Measurements from ENCODE around the gene ASB9. TPM values are rescaled to one million over a fixed set of nuclear protein-coding genes. Genes with fewer than 3 reads are reported as not detected.

ASB9 gene
- total RNA-seq, 4 donors from 2014 or later = 0.78 to 1.7 TPM; not detected in 2

- H3K4me3 ChIP-seq = no peak overlapping the region
- H3K9me3 ChIP-seq = no peaks in the 10 kb centered on the region
- in situ Hi-C loops (cut with MboI; ENCODE audit: low sequenced_read_pairs in 4 of 4) (no loop called here), intact Hi-C loops (cut with DNase I; ENCODE audit: low total_unique reads) (no loop called here)
- ATAC-seq (no peak), DNase-seq (no peak)
- TF ChIP-seq CTCF (IDR thresholded peaks at IDR 0.05 in 4 of 5, conservative IDR thresholded peaks at IDR 0.05 in 1 of 5) (no peak), POLR2A (IDR thresholded peaks at IDR 0.05) (no peak)
- H3K36me3 ChIP-seq = no peaks in the 10 kb centered on the region
- no peaks in the 10 kb centered on the region for H3K27me3 ChIP-seq
- no peaks in the 10 kb centered on the region for H3K4me1 ChIP-seq
- no peak overlapping the region for H3K27ac ChIP-seq
Measured at GRCh38 chrX:15206306-15206705, 63.6 kb downstream of the ASB9 start.

- intact Hi-C loops (cut with DNase I; ENCODE audit: low total_unique reads) = no loop called here
- H3K4me3 ChIP-seq = no peak overlapping the region
- no peak for TF ChIP-seq CTCF (IDR thresholded peaks at IDR 0.05 in 4 of 5, conservative IDR thresholded peaks at IDR 0.05 in 1 of 5)
- no peak for TF ChIP-seq POLR2A (IDR thresholded peaks at IDR 0.05)
- no peak overlapping the region for H3K27ac ChIP-seq
- DNase-seq (no peak), ATAC-seq (no peak)
- H3K27me3 ChIP-seq = no peaks in the 10 kb centered on the region
- in situ Hi-C loops (cut with MboI; ENCODE audit: low sequenced_read_pairs in 4 of 4) = no loop called here
- no peaks in the 10 kb centered on the region for H3K9me3 ChIP-seq
- no peaks in the 10 kb centered on the region for H3K4me1 ChIP-seq
- H3K36me3 ChIP-seq = no peaks in the 10 kb centered on the region
Measured at GRCh38 chrX:15204130-15204751, 65.6 kb downstream of the ASB9 start.

- H3K9me3 ChIP-seq = no peaks in the 10 kb centered on the region
- TF ChIP-seq POLR2A (IDR thresholded peaks at IDR 0.05) (no peak), CTCF (IDR thresholded peaks at IDR 0.05 in 4 of 5, conservative IDR thresholded peaks at IDR 0.05 in 1 of 5) (no peak)
- H3K4me3 ChIP-seq = no peak overlapping the region
- intact Hi-C loops (cut with DNase I; ENCODE audit: low total_unique reads) (no loop called here), in situ Hi-C loops (cut with MboI; ENCODE audit: low sequenced_read_pairs in 4 of 4) (no loop called here)
- no peaks in the 10 kb centered on the region for H3K36me3 ChIP-seq
- no peaks in the 10 kb centered on the region for H3K4me1 ChIP-seq
- no peaks in the 10 kb centered on the region for H3K27me3 ChIP-seq
- ATAC-seq (no peak), DNase-seq (no peak)
- no peak overlapping the region for H3K27ac ChIP-seq
Measured at GRCh38 chrX:15203694-15204093, 66.2 kb downstream of the ASB9 start.

- ATAC-seq (no peak), DNase-seq (no peak)
- TF ChIP-seq POLR2A (IDR thresholded peaks at IDR 0.05) (no peak), CTCF (IDR thresholded peaks at IDR 0.05 in 4 of 5, conservative IDR thresholded peaks at IDR 0.05 in 1 of 5) (no peak)
- in situ Hi-C loops (cut with MboI; ENCODE audit: low sequenced_read_pairs in 4 of 4) = no loop called here
- Histone ChIP-seq H3K27me3 (no peaks in the 10 kb centered on the region), H3K36me3 (no peaks in the 10 kb centered on the region), H3K9me3 (no peaks in the 10 kb centered on the region), H3K27ac (no peak overlapping the region), H3K4me3 (no peak overlapping the region), H3K4me1 (no peaks in the 10 kb centered on the region)
- intact Hi-C loops (cut with DNase I; ENCODE audit: low total_unique reads) = no loop called here
Measured at GRCh38 chrX:15202454-15203177, 67.3 kb downstream of the ASB9 start.

Measured in gastrocnemius medialis (tissue), 4 donors.